Occipital lobe (tissue), 2 donors: ENCODE data around the gene BRD3. TPM values are rescaled to one million over a fixed set of nuclear protein-coding genes. Genes with fewer than 3 reads are reported as not detected.
A peak's percentile ranks its signal among the peaks of the same experiment; 100 is the strongest.
"Not testable (repeated sequence)": the region's sequence is repeated elsewhere in the genome, so short reads cannot be mapped to it uniquely, and the experiment has no call there.

ENCODE experiments used
- DNase-seq: peaks from one replicate; lab custom pipeline; 2025; lab: John Stamatoyannopoulos, UW
- total RNA-seq: library from RNA; depleted of rRNA; stranded (reverse); fragments of >200 nt; gene quantifications from one replicate; pipeline ENCODE4 v1.2.3, GENCODE V29; 2014

Gene BRD3
- 27.6 TPM for total RNA-seq

- DNase-seq = peak; percentile 72
Measured at GRCh38 chr9:134067904-134068743, at the start of gene BRD3. Gene BRD3 (minus strand): TSS chr9:134068026. CDS start chr9:134053477, 14,549 bp downstream.

- no peak for DNase-seq
Measured at GRCh38 chr9:134112561-134112960, 44.7 kb upstream of the BRD3 start.

GRCh38 chr9:134111064-134111463 is 43.2 kb upstream of the BRD3 start:
- no peak for DNase-seq

GRCh38 chr9:134103391-134103998 is 35.7 kb upstream of the BRD3 start:
- no peak for DNase-seq

- DNase-seq = no peak
Measured at GRCh38 chr9:134101623-134102149, 33.9 kb upstream of the BRD3 start.

- DNase-seq = not testable (repeated sequence)
Measured at GRCh38 chr9:134101133-134101532, 33.3 kb upstream of the BRD3 start.

GRCh38 chr9:134100040-134100439 is 32.2 kb upstream of the BRD3 start:
- no peak for DNase-seq

GRCh38 chr9:134099123-134099761 is 31.4 kb upstream of the BRD3 start:
- no peak for DNase-seq

GRCh38 chr9:134089972-134090371 is 22.1 kb upstream of the BRD3 start:
- DNase-seq = no peak

GRCh38 chr9:134088063-134088725 is 20.4 kb upstream of the BRD3 start:
- DNase-seq = no peak

GRCh38 chr9:134085674-134086073 is 17.8 kb upstream of the BRD3 start:
- DNase-seq = no peak

- no peak for DNase-seq
Measured at GRCh38 chr9:134083451-134083850, 15.6 kb upstream of the BRD3 start.

- no peak for DNase-seq
Measured at GRCh38 chr9:134076644-134077043, 8.8 kb upstream of the BRD3 start.

GRCh38 chr9:134075689-134076088 is 7.9 kb upstream of the BRD3 start:
- not testable (repeated sequence) for DNase-seq

GRCh38 chr9:134073500-134073899 is 5.7 kb upstream of the BRD3 start:
- DNase-seq = no peak

GRCh38 chr9:134072683-134073082 is 4.9 kb upstream of the BRD3 start:
- DNase-seq = not testable (repeated sequence)

GRCh38 chr9:134071149-134071548 is 3.3 kb upstream of the BRD3 start:
- DNase-seq = no peak

- DNase-seq = no peak
Measured at GRCh38 chr9:134069480-134070399, 1.9 kb upstream of the BRD3 start.

GRCh38 chr9:134068744-134069479 is 1.1 kb upstream of the BRD3 start:
- DNase-seq = no peak
